HG03354 (cell line): Measurements from ENCODE around the gene TNFRSF13B.
"Not testable (repeated sequence)": the region's sequence is repeated elsewhere in the genome, so short reads cannot be mapped to it uniquely, and the experiment has no call there.

Experiments
- ATAC-seq: cut with Tn5 transposase; IDR thresholded peaks from one replicate; pipeline ENCODE4 v1.9.1; 2021; ENCODE audit warnings: mild to moderate bottlenecking; ENCODE audit not compliant: unreplicated experiment, poor library complexity, severe bottlenecking

The TNFRSF13B gene

GRCh38 chr17:16930571-16931317 lies 41.2 kb downstream of the TNFRSF13B start:
- no peak for ATAC-seq

DNA sequence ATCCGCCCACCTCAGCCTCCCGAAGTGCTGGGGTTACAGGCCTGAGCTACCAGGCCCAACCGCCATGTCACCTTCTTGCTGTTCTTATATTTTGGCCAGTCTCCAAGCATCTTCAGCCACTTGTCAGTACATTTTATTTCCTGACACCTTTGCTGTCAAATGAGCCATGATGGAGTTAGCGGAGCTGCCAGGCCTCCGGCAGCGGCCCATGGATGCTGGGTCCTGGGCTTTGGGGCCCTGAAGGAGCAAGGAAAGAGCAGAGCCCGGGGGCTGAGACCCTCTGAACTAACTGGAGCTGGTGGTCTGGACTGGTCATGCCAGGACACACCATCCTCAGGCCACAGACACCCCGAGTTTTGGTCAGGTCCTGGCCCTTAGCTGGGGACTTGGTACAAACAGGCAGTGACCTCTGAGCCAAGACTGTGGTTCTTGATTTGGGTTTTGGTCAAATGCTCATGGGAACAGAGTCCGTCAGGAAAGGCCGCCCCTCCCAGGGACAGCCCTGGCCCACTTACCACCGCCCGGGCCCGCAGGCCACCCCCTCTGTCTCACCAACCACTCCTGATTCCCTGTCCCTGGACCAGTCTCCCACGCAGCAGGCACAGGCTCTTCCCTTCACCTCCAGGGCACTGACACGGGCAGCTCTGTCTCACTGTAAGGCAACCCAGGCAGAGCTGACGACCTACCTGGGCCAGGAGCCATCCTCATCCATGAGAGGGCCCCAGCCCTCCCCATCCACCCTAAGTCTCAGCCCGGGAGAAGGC lies 42.0 kb downstream of the TNFRSF13B start:
- ATAC-seq: no peak

- ATAC-seq: no peak
These were observed 42.8 kb downstream of the TNFRSF13B start for GRCh38 chr17:16929035-16929680.

DNA sequence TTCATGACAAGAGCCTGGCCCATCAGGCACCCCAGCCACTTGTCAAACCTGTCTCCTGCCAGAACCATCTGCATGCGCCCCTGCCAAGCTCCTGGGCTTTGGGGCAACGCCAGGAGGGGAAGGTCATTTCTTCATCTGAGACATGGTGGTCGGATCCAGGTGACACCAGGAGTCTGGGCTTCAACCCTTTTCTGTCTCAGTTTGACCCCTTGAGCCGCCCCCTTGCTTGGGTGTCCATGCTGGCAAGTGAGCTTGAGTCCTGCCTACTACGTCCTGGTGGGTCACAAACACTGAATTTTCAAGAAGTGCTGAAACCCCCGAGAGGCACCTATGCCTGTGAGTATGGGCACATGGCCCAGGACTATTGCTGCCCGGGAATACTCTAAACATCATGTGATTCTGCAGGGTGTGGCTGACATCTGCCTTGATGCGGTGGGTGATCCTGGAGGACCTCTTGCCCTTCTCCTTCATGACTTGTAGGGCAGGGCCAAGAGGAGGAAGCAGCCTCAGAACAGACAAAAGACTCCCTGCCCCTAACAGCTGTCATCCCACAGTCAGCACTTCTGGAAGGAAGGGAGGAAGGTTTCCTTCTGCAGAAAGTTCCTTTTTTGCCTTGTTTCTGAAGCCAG lies 43.4 kb downstream of the TNFRSF13B start:
- no peak for ATAC-seq

GRCh38 chr17:16927641-16928321 lies 44.1 kb downstream of the TNFRSF13B start:
- no peak for ATAC-seq

GRCh38 chr17:16926571-16927451 lies 45.1 kb downstream of the TNFRSF13B start:
- ATAC-seq: no peak

- no peak for ATAC-seq
These were observed 45.8 kb downstream of the TNFRSF13B start for GRCh38 chr17:16926061-16926511.

GRCh38 chr17:16925461-16926060 lies 46.4 kb downstream of the TNFRSF13B start:
- ATAC-seq: no peak

- no peak for ATAC-seq
These were observed 47.0 kb downstream of the TNFRSF13B start for GRCh38 chr17:16924696-16925440.

- no peak for ATAC-seq
These were observed 47.8 kb downstream of the TNFRSF13B start for GRCh38 chr17:16923904-16924695.

DNA sequence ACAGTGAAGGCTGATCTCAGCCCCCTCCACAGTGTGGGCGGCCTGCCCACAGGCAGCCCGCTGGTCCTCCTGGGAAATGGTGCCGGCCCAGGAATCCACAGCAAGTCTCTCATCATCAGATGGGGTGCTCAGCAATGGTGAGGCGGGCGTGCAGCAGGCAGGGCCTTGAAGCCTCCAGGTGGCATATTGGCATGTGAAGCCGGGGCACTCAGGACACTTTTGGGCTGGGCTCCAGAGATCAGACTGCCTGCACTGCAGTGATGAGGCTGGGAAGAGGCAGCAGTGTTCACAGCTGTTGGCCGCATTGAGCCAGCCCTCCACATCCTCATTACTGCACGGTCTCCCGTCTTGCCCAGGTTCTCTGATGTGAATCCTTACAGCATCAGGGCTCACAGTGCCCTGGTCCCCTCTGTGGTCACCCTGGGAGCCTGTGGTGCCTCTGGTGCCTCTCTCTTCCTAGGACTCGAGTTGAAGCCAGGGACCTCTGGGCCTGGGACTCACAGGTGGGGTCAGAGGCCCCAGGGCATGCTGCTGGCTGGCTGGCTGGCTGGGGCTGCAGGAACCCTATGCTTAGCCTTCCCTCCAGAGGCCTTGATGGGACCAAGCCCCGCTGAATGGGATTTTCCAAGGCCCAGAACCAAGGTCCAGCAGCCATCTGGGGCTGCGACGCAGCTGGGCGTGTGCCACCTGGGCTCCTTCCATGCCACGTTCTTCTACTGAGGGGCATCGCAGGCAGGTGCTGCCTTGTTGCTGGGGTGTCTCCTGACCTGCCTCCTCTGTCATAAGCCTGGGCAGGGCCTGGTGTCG lies 48.6 kb downstream of the TNFRSF13B start:
- ATAC-seq: no peak

DNA sequence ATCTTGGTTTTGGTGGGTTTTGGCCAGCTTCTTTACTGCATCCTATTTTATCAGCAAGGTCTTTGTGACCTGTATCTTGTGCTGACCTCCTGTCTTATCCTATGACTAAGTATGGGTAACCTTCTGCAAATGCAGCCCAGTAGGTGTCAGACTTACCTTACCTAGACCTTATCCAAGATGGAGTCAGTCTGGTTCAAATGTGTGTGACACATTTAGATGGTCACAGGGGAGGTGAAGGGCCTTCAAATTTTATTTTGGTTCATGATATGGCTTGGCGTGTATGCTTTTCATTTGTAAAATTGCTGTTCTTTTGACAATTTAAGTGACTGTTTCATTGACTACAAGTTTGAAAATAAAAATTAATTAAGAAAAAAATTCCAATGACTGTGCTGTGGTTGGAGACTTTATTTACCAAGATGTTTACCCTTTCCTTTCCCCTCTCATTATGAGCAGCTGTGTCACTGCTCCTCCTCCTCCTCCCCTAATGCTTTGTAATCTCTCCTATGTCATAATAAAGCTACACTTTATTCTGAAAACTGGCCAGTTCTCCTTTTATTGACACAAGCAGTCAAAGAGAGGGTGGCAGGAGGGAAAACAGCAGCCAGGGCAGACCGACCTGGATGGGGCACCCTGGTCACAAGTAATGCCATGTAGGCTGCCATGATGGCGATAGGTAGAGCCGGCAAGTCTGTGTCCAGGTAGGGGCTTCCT lies 49.4 kb downstream of the TNFRSF13B start:
- no peak for ATAC-seq

DNA sequence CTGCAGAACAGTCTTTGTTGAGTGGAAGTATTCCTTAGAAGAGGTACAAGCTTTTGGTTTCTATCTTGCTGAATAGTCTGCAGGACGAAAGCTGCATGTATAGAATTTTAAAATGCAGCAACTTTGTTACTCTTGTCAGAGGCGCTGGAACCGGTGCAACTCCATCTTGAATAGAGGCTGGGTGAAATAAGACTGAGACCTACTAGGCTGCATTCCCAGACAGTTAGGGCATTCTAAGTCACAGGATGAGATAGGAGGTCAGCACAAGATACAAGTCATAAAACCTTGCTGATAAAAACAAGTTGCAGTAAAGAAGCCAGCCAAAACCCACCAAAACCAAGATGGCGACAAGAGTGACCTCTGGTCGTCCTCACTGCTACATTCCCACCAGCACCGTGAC lies 50.5 kb downstream of the TNFRSF13B start:
- not testable (repeated sequence) for ATAC-seq

DNA sequence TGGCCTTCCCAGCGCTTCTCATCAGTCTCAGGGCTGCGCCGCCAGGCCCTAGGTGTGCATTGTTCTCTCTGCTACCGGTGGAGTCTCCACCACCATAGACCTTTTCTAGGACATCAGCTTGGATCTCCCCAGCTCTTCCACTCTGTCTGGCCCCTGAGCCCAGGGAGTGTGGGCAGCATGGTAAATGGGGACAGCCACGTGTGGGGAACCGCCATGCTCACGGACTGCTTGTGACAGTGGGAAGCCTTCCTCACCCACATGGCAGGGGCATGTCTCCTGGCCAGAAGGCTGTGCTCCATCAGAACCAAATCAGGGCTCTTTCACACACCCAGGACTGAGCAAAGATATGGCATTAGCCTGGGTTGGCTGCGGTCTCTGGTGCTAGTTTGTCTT lies 51.3 kb downstream of the TNFRSF13B start:
- no peak for ATAC-seq
